Caco-2 (cell line): ENCODE results near the gene PPP4R3A. TPM values are rescaled to one million over a fixed set of nuclear protein-coding genes. Genes with fewer than 3 reads are reported as not detected.

Source experiments
- BruUV-seq: library from RNA; stranded (reverse); fragments of 400-500 nt; replicated peaks from 2 replicates; lab custom pipeline; 2021; lab: Mats Ljungman, UMichigan
- CTCF ChIA-PET: fragments of 300-600 bp; sonication (Branson Sonifier 250); formaldehyde crosslinking; loops from one replicate; lab custom pipeline; 2022; ENCODE audit warnings: antibody characterized with exemption; lab: Charles Lee
- POLR2A ChIA-PET: fragments of 300-600 bp; sonication (Branson Sonifier 250); formaldehyde crosslinking; loops from one replicate; lab custom pipeline; 2022; ENCODE audit warnings: antibody characterized with exemption; lab: Charles Lee
- DNase-seq, 2 experiments: peaks; one replicate each; pipeline versions ENCODE4 v3.0.0 to v3.0.0-alpha.2; 2020 to 2022
- H3K27me3 ChIP-seq: replicated peaks from 2 replicates; pipeline ENCODE4 v1.6.0; 2011; ENCODE audit warnings: low read length; ENCODE audit not compliant: control insufficient read depth, insufficient read depth
- H3K36me3 ChIP-seq: 2 replicates; pipeline ENCODE4 v1.5.1; 2011; ENCODE audit warnings: low read length; ENCODE audit not compliant: control insufficient read depth, insufficient read depth
- H3K4me1 ChIP-seq: fragments of 250-450 bp; sonication (Bioruptor Pico); 2 replicates; pipeline ENCODE4 v1.5.1; 2020; ENCODE audit warnings: mild to moderate bottlenecking
- H3K4me3 ChIP-seq: 2 replicates; pipeline ENCODE4 v1.5.1; 2011; ENCODE audit warnings: low read depth, mild to moderate bottlenecking, control low read depth, low read length
- H3K9me3 ChIP-seq: fragments of 250-450 bp; sonication (Bioruptor Pico); 2 replicates; pipeline ENCODE4 v1.5.1; 2020; ENCODE audit warnings: mild to moderate bottlenecking, moderate library complexity
- H3K27ac Mint-ChIP-seq: one replicate; pipeline ENCODE4 v1.8.0; 2022; ENCODE audit warnings: mixed read lengths; ENCODE audit not compliant: unreplicated experiment
- H3K27me3 Mint-ChIP-seq: one replicate; pipeline ENCODE4 v1.8.0; 2022; ENCODE audit warnings: mixed read lengths; ENCODE audit not compliant: insufficient read depth, unreplicated experiment
- H3K36me3 Mint-ChIP-seq: one replicate; pipeline ENCODE4 v1.8.0; 2022; ENCODE audit warnings: mild to moderate bottlenecking, mixed read lengths; ENCODE audit not compliant: insufficient read depth, unreplicated experiment
- H3K4me1 Mint-ChIP-seq: one replicate; pipeline ENCODE4 v1.8.0; 2022; ENCODE audit warnings: low read depth, mixed read lengths; ENCODE audit not compliant: unreplicated experiment
- H3K4me3 Mint-ChIP-seq: one replicate; pipeline ENCODE4 v1.8.0; 2022; ENCODE audit warnings: mild to moderate bottlenecking, moderate library complexity, mixed read lengths; ENCODE audit not compliant: unreplicated experiment
- H3K9me3 Mint-ChIP-seq: one replicate; pipeline ENCODE4 v1.8.0; 2022; ENCODE audit warnings: mixed read lengths; ENCODE audit not compliant: unreplicated experiment
- CTCF ChIP-seq, 2 experiments: fragments of 200-600 bp in 1 of 2; IDR thresholded peaks; 1 replicate in 1 of 2; 2 replicates in 1 of 2; pipeline versions ENCODE4 v1.5.1 to v1.8.0; 2011 to 2022; ENCODE audit warnings: antibody characterized with exemption in 1 of 2, control low read depth in 1 of 2, inconsistent platforms in 1 of 2, low read depth in 1 of 2, low read length in 1 of 2, mild to moderate bottlenecking in 1 of 2, moderate library complexity in 1 of 2; ENCODE audit not compliant: insufficient read depth in 1 of 2, severe bottlenecking in 1 of 2, unreplicated experiment in 1 of 2
- intact Hi-C: fragments of 100-400 bp; cut with micrococcal nuclease; formaldehyde crosslinking; loops from one replicate; pipeline ENCODE4 v1.10.0; 2022; ENCODE audit not compliant: unreplicated experiment
- total RNA-seq: library from RNA; stranded (reverse); gene quantifications from 2 replicates; pipeline ENCODE4 v1.2.3, GENCODE V29; 2022

PPP4R3A gene
- total RNA-seq, 1 experiment from 2014 or later, result 98.9 TPM

- Mint-ChIP-seq H3K4me1 (peaks cover 20% of the 10 kb centered on the region), H3K27ac (peak overlapping the region; percentile 50), H3K36me3 (peaks cover 23% of the 10 kb centered on the region), H3K4me3 (peak overlapping the region; percentile 89), H3K9me3 (no peaks in the 10 kb centered on the region), H3K27me3 (no peaks in the 10 kb centered on the region)
- intact Hi-C loops, result loop anchor here (5.0 kb wide), 1 partner anchor 54 kb away; no protein-coding TSS in a partner anchor
- peaks cover 3% of the 10 kb centered on the region; the same call in 1 of the 2 replicates for H3K36me3 ChIP-seq
- ChIA-PET POLR2A (no interaction called here), CTCF (interaction anchor here (0.5 kb wide), 1 partner anchor 293 kb away, joined by 4 read pairs; no protein-coding TSS in a partner anchor)
- TSS peak; percentile 58 for BruUV-seq
- DNase-seq, result no peak
- no peaks in the 10 kb centered on the region for H3K9me3 ChIP-seq
- peak overlapping the region; percentile 83 for H3K4me3 ChIP-seq
- no peak for TF ChIP-seq CTCF (IDR thresholded peaks at IDR 0.05; ENCODE audit: insufficient read depth in 1 of 2, low read depth in 1 of 2, low read length in 1 of 2, severe bottlenecking in 1 of 2, unreplicated experiment in 1 of 2)
- peaks cover 47% of the 10 kb centered on the region for H3K4me1 ChIP-seq
- H3K27me3 ChIP-seq, result no peaks in the 10 kb centered on the region
These were observed 94.0 kb downstream of the PPP4R3A start for GRCh38 chr14:91415794-91416743.

- H3K9me3 ChIP-seq, result no peaks in the 10 kb centered on the region
These were observed 95.7 kb downstream of the PPP4R3A start for GRCh38 chr14:91414475-91414833.

More at GRCh38 chr14:91414475-91414833, 95.7 kb downstream of the PPP4R3A start:
- DNase-seq, result no peak
- H3K27ac Mint-ChIP-seq, result peak overlapping the region; percentile 49
- no peaks in the 10 kb centered on the region for H3K27me3 Mint-ChIP-seq
- ChIA-PET POLR2A (no interaction called here), CTCF (interaction anchor here (2.1 kb wide), 1 partner anchor 91 kb away, joined by 8 read pairs; no protein-coding TSS in a partner anchor)
- no TSS peak for BruUV-seq
- H3K4me1 Mint-ChIP-seq, result peaks cover 16% of the 10 kb centered on the region
- peaks cover 3% of the 10 kb centered on the region; the same call in 1 of the 2 replicates for H3K36me3 ChIP-seq
- no peak overlapping the region for H3K4me3 ChIP-seq
- H3K4me3 Mint-ChIP-seq, result peak overlapping the region; percentile 29
- intact Hi-C loops, result no loop called here
- TF ChIP-seq CTCF (IDR thresholded peaks at IDR 0.05; ENCODE audit: insufficient read depth in 1 of 2, low read depth in 1 of 2, low read length in 1 of 2, severe bottlenecking in 1 of 2, unreplicated experiment in 1 of 2), result no peak
- H3K27me3 ChIP-seq, result no peaks in the 10 kb centered on the region
- H3K4me1 ChIP-seq, result peaks cover 35% of the 10 kb centered on the region
- H3K9me3 Mint-ChIP-seq, result no peaks in the 10 kb centered on the region
- peaks cover 26% of the 10 kb centered on the region for H3K36me3 Mint-ChIP-seq
